ENCODE measurements around the gene MYLK.
"Not testable (repeated sequence)": the region's sequence is repeated elsewhere in the genome, so short reads cannot be mapped to it uniquely, and the experiment has no call there.

Gene MYLK

DNA sequence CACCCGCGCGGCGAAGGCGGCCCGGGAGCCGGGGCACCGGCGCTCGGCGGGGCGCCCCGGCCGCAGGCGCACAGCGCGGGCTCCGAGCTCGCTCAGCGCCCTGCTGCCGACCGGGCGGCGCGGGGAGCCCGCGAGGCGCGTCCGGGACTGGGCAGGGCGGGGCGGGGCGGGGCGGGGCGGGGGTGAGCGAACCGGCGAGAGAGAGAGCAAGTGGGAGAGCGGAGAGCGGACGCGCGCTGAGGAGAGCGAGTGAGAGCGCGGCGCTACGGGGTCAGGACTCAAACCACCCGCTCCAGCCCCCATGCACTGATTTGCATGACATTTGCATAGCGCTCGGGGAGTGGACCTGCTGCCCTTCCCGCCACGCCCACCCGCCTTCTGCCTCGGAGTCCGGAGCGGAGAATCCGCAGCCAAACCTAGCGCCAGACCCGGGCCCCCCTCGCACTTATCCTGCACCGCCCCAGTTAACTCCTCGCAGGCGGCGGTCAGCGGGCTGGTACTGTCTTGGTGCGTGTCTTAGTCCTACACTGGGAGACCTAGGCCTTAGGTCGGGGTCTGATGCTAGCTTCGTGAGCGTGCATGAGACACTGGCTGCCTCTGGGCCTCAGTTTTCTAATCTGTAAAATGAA lies at the start of gene MYLK:
Gene MYLK, minus strand, starts transcription at position 130 of the 629 bp plus-strand sequence. CDS start 90,491 bp downstream, outside the sequence.
- no peak for DNase-seq (ENCODE audit: extremely low read depth in 1 of 2, low read depth in 1 of 2)

DNA sequence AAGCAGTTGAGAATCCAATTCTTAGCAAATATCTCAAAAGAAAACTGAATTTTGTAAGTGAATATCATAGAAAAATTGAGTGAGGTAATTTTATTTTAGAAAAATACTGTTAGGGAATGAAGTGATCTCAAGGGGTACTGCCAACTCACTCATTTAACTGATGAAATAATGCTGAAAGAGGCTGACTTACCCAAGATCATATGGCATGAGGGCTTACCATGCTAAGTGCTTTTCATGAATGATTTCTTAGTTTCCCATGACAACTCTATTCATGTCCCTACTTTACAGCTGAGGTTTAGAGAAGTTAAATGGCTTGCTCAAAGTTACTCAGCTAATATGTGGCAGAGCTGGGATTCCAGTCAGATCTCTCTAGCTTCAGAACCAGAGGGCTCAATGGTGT lies 46.3 kb upstream of the MYLK start:
- no peak for DNase-seq (ENCODE audit: extremely low read depth in 1 of 2, low read depth in 1 of 2)

GRCh38 chr3:123929325-123929724 lies 45.2 kb upstream of the MYLK start:
- DNase-seq (ENCODE audit: extremely low read depth in 1 of 2, low read depth in 1 of 2) = no peak

DNA sequence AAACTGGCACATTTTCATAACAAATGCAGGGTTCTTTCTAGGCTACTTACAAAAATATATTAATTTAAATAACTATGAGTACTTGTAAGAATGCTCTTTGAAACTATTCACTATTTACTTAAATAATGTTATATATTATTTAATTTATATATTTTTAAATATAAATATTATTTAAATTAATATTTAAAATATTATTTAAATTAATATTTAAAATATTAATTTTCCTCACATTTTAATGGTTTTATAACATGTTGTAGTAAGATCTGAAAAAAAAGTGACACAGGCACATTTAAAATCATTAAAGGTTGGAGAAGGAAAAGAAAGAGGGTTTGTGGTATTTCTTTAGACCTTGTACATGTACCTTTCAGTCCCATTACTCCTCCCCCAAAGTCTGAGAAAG lies 42.3 kb upstream of the MYLK start:
- no peak for DNase-seq (ENCODE audit: extremely low read depth in 1 of 2, low read depth in 1 of 2)

GRCh38 chr3:123920868-123921267 lies 36.7 kb upstream of the MYLK start:
- DNase-seq (ENCODE audit: extremely low read depth in 1 of 2, low read depth in 1 of 2) = no peak

- DNase-seq (ENCODE audit: extremely low read depth in 1 of 2, low read depth in 1 of 2) = no peak
These were observed 36.3 kb upstream of the MYLK start for GRCh38 chr3:123920383-123920782.

DNA sequence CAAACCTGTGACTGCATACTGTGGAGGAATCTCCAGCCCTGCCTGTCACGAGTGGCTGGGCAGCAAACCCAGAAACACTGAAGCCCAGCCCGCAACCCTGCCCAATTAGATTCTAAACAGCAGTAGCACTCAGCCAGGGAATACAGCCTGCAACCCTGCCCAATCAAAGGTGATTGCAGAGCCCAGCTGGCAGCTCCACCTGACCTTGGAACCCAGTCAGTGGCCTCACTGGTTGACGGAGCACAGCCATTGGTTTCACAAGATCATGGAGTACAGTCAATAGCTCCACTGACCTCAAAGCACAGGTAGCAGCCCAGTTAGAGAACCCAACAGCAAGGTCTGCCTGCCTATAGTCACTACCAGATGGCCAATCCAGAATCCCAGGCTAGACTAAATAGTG lies 35.2 kb upstream of the MYLK start:
- no peak for DNase-seq (ENCODE audit: extremely low read depth in 1 of 2, low read depth in 1 of 2)

DNA sequence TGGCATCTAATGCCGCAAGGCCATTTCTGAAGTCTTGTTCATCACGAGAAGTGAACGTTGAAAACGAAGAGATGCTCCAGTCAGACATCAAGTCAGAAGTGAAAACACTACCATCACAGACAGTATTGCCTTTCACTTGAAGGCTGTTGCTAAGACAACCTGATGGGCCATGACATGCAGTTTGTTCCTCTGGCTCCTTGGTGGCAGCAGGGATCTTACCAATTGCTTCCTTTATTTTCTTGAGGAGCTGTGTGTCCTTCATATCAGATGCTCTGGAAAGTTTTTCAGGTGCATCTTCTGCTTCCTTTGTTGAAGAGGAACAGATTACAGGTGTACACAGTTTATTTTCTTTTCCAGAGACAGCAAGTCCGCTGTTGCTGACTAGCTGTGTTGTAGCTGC lies 30.7 kb upstream of the MYLK start:
- no peak for DNase-seq (ENCODE audit: extremely low read depth in 1 of 2, low read depth in 1 of 2)

GRCh38 chr3:123909785-123910184 lies 25.7 kb upstream of the MYLK start:
- DNase-seq (ENCODE audit: extremely low read depth in 1 of 2, low read depth in 1 of 2) = no peak

DNA sequence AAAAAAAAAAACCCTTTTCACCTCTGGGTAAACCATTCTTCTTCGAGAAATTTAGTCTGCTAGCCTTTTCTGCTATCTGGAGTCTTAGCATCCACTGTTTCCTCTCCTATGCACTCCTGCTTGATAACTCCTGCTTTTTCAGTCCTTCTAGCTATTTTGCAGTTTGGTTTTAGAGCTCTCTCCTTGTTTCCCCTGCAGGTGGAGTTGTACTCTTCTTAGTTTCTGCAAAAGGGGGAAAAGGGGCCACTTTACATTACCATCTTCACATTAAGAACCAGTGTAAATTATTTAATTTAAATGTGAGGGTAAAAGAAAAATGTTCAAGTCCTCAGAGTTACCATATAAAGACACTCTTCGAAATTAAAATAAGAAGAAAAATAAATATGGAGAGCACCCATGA lies 23.6 kb upstream of the MYLK start:
- no peak for DNase-seq (ENCODE audit: extremely low read depth in 1 of 2, low read depth in 1 of 2)

GRCh38 chr3:123899300-123899865 lies 15.3 kb upstream of the MYLK start:
- no peak for DNase-seq (ENCODE audit: extremely low read depth in 1 of 2, low read depth in 1 of 2)

DNA sequence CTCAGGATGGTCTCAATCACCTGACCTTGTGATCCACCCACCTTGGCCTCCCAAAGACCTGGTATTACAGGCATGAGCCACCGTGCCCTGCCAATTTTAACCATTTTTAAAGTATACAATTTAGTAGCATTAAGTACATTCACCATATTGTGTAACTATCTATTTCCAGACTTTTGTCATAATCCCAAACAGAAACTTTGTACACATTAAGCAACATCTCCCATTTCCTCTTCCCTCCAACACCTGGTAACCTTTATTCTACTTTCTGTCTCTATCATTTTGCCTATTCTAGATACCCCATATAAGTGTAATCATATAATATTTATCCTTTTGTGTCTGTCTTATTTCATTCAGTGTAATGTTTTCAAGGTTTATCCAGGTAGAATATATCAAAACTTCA lies 8.9 kb upstream of the MYLK start:
- DNase-seq (ENCODE audit: extremely low read depth in 1 of 2, low read depth in 1 of 2) = no peak

- no peak for DNase-seq (ENCODE audit: extremely low read depth in 1 of 2, low read depth in 1 of 2)
These were observed 8.1 kb upstream of the MYLK start for GRCh38 chr3:123892195-123892594.

GRCh38 chr3:123890991-123891390 lies 6.9 kb upstream of the MYLK start:
- DNase-seq (ENCODE audit: extremely low read depth in 1 of 2, low read depth in 1 of 2) = not testable (repeated sequence)

DNA sequence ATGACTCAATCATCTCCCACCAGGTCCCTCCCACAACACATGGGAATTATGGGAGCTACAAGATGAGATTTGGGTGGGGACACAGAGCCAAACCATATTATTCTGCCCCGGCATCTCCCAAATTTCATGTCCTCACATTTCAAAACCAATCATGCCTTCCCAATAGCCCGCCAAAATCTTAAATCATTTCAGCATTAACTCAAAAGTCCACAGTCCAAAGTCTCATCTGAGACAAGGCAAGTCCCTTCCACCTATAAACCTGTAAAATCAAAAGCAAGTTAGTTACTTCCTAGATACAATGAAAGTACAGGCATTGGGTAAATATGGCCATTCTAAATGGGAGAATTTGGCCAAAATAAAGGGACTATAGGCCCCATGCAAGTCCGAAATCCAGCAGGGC lies 6.0 kb upstream of the MYLK start:
- not testable (repeated sequence) for DNase-seq (ENCODE audit: extremely low read depth in 1 of 2, low read depth in 1 of 2)

GRCh38 chr3:123884993-123885392 lies 861 bp upstream of the MYLK start:
- no peak for DNase-seq (ENCODE audit: extremely low read depth in 1 of 2, low read depth in 1 of 2)

GRCh38 chr3:123883701-123884202 lies 380 bp downstream of the MYLK start:
- no peak for DNase-seq (ENCODE audit: extremely low read depth in 1 of 2, low read depth in 1 of 2)

DNA sequence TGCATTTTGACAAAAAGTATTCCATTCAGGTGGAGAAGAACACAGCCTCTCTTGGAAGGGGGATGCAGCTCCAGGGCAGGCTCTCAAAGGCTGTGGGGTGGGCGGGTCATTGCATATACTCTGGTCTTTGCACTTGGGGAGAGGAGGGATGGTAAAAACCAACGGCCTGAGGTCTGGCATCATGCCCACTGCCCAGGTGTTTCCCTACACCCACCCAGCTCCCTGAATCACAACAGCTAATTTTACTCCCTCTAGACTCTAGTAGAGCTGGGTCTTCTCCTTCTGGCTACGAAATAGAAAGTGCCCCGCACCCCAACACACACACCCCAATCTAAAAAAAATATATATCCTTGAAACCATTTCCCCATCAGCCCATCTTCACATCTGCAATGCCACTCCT lies 1.0 kb downstream of the MYLK start:
- DNase-seq (ENCODE audit: extremely low read depth in 1 of 2, low read depth in 1 of 2) = no peak

DNA sequence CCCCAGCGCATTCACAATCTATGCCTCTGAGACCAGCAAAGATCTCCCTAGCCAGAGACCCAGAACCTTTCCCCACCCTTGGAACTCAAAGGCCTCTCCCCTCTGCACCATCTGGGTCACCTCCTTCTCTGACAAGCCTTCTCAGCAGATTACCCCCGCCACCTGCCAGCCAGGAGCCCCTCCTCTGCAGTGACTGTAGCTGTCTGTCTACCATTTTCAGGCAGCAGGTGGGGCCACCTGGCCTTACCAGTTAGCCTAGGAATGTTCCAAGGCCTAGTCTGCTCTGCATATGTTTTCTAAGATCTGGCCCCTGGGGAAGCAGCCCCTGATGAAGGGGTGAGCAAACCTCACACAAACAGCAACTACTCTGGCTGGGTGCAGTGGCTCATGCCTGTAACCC lies 2.4 kb downstream of the MYLK start:
- DNase-seq (ENCODE audit: extremely low read depth in 1 of 2, low read depth in 1 of 2) = no peak

DNA sequence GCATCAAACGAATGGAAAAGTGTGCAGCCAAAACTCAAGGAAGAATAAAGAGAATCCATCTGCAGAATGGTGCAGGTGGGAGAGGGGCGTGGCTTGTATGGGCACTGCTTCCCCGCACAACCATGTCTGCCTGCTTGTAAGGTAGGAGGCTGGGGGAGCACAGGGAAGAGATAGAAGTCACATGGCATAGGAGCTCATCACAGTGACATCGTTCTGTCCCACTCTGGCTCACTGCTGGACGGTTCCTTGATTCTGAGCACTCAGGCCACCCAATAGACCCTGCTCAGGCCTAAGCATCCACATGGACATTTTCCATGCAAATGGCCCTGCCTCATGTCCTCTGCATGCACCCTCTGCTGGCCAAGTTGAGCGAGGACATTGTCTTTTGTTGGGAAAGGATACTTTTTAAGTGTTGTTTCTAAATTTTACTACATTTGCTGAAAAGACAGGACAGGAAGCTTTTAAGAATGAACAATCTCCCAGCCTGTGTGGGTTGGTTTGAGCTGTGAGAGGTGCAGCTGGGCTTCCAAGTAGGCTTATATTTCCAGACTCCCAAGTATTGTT lies 3.1 kb downstream of the MYLK start:
- no peak for DNase-seq (ENCODE audit: extremely low read depth in 1 of 2, low read depth in 1 of 2)

DNA sequence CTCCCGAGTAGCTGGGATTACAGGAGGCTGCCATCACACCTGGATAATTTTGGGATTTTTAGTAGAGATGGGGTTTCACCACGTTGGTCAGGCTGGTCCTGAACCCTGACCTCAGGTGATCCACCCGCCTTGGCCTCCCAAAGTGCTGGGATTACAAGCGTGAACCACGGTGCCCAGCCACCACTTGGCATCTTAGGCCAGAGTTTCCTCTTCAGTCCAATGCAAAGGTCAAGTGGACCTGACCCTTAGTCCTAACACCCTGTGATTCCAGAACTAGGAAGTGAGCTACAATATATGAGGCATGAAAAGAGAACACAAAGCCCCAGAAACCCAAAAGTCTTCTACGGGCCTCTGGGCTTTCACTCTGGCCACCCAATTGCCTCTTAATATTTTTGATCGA lies 5.3 kb downstream of the MYLK start:
- DNase-seq (ENCODE audit: extremely low read depth in 1 of 2, low read depth in 1 of 2) = no peak

DNA sequence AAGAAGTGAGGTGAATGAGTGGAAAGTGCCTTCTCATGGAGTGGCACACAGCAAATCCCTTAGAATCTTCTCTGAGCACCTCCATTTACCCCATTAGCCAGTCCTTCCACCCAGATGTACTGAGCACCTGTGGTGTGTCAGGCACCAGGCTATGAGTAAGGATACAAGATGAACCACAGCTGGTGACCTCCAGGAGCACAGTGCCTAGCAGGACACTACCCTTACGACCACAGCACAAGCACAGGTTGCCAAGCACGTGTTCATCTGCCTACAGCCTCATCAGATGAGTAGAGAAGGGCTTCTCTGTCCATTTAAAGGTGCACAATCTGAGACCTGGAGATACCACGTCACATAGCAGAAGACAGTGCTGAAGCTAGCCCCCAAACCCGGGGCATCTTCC lies 6.2 kb downstream of the MYLK start:
- no peak for DNase-seq (ENCODE audit: extremely low read depth in 1 of 2, low read depth in 1 of 2)

DNA sequence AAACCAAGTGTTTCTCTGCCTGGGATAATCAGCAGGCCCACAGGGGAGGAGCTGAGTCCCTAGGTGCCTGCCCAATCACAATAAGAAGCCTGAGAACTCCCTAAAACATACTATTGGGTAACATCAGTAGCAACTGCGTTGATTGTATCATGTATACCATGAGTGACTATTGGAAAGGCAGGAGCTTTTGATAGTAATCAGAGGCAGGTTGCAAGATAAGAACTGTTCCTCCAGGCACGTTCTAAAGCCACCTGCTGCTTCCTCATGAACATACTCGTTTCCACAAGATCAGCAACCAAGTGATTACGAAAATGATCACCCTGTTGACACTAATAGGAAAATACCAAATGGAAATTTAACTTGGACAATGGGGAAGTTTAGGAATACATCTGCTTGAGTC lies 6.7 kb downstream of the MYLK start:
- DNase-seq (ENCODE audit: extremely low read depth in 1 of 2, low read depth in 1 of 2) = no peak

All from activated CD8-positive, alpha-beta memory T cell treated with anti-CD3 and anti-CD28 coated beads for 1 hour (primary cell).